IMR-90 (cell line): ENCODE data around the gene COL4A3. TPM values are rescaled to one million over a fixed set of nuclear protein-coding genes. Genes with fewer than 3 reads are reported as not detected.

ENCODE experiments used
- ATAC-seq: fragments of 200-7000 bp; cut with Tn5 transposase; 2 replicates; pipeline ENCODE4 v1.9.1; 2020; ENCODE audit warnings: low read depth, mild to moderate bottlenecking, moderate library complexity
- BruUV-seq: library from RNA; stranded (reverse); fragments of 400-500 nt; replicated peaks from 2 replicates; lab custom pipeline; 2021; lab: Mats Ljungman, UMichigan
- CTCF ChIA-PET: fragments of 300-600 bp; formaldehyde crosslinking; extraction: SDS; loops from one replicate; lab custom pipeline; 2021; ENCODE audit warnings: antibody characterized with exemption; lab: Yijun Ruan, JAX
- POLR2A ChIA-PET: fragments of 300-600 bp; sonication (Branson Sonifier 250); formaldehyde crosslinking; loops from one replicate; lab custom pipeline; 2022; ENCODE audit warnings: antibody characterized with exemption; ENCODE audit not compliant: unreplicated experiment; lab: Charles Lee
- DNase-seq: peaks from one replicate; pipeline ENCODE4 v3.0.0; 2013
- H2AFZ ChIP-seq: replicated peaks from 2 replicates; pipeline ENCODE3; 2013; ENCODE audit warnings: low read length, mild to moderate bottlenecking; ENCODE audit not compliant: poor library complexity
- H2AK5ac ChIP-seq: 2 replicates; pipeline ENCODE4 v1.6.1; 2013; ENCODE audit warnings: low read depth, low read length, inconsistent platforms
- H2AK9ac ChIP-seq: replicated peaks from 2 replicates; pipeline ENCODE3; 2013; ENCODE audit warnings: mild to moderate bottlenecking, low read depth, low read length, moderate library complexity; ENCODE audit not compliant: poor library complexity
- H2BK120ac ChIP-seq: 2 replicates; pipeline ENCODE4 v1.6.1; 2013; ENCODE audit warnings: low read depth, low read length, inconsistent platforms
- H2BK15ac ChIP-seq: 3 replicates; pipeline ENCODE4 v1.6.1; 2013; ENCODE audit warnings: low read depth, low read length, inconsistent platforms
- H2BK20ac ChIP-seq: 2 replicates; pipeline ENCODE4 v1.6.1; 2013; ENCODE audit warnings: low read depth, mild to moderate bottlenecking, inconsistent platforms, low read length, moderate library complexity
- H2BK5ac ChIP-seq: 2 replicates; pipeline ENCODE4 v1.6.1; 2013; ENCODE audit warnings: mild to moderate bottlenecking, low read depth, low read length, inconsistent platforms; ENCODE audit not compliant: poor library complexity, severe bottlenecking
- H3K14ac ChIP-seq: replicated peaks from 2 replicates; pipeline ENCODE4 v1.6.1; 2013; ENCODE audit warnings: low read depth, low read length, inconsistent platforms
- H3K18ac ChIP-seq: 2 replicates; pipeline ENCODE4 v1.6.1; 2013; ENCODE audit warnings: low read depth, low read length, control low read depth
- H3K23ac ChIP-seq: 2 replicates; pipeline ENCODE4 v1.6.1; 2013; ENCODE audit warnings: low read depth, low read length, inconsistent platforms
- H3K27ac ChIP-seq: 2 replicates; pipeline ENCODE4 v1.5.1; 2013; ENCODE audit warnings: mild to moderate bottlenecking, control low read depth, low read length; ENCODE audit not compliant: insufficient read depth
- H3K27me3 ChIP-seq: 2 replicates; pipeline ENCODE4 v1.6.1; 2013; ENCODE audit warnings: low read length; ENCODE audit not compliant: control insufficient read depth, insufficient read depth
- H3K36me3 ChIP-seq: 2 replicates; pipeline ENCODE4 v1.6.1; 2013; ENCODE audit warnings: low read length, mixed read lengths; ENCODE audit not compliant: control insufficient read depth, insufficient read depth
- H3K4ac ChIP-seq: 2 replicates; pipeline ENCODE4 v1.6.1; 2013; ENCODE audit warnings: low read depth, low read length, inconsistent platforms
- H3K4me1 ChIP-seq: 2 replicates; pipeline ENCODE4 v1.6.1; 2013; ENCODE audit warnings: low read length, mixed read lengths; ENCODE audit not compliant: control insufficient read depth, insufficient read depth
- H3K4me2 ChIP-seq: 2 replicates; pipeline ENCODE4 v1.6.1; 2013; ENCODE audit warnings: low read depth, mild to moderate bottlenecking, control low read depth, low read length, moderate library complexity
- H3K4me3 ChIP-seq: 2 replicates; pipeline ENCODE4 v1.5.1; 2013; ENCODE audit warnings: low read depth, mild to moderate bottlenecking, control low read depth, low read length, moderate library complexity; ENCODE audit not compliant: insufficient read depth
- H3K56ac ChIP-seq: 2 replicates; pipeline ENCODE4 v1.6.1; 2013; ENCODE audit warnings: low read length, inconsistent platforms; ENCODE audit not compliant: insufficient read depth; ENCODE audit errors: extremely low read depth
- H3K79me1 ChIP-seq, 2 experiments: 2 replicates each; pipeline ENCODE4 v1.6.1; 2013; ENCODE audit warnings: low read length in 2 of 2, inconsistent platforms in 1 of 2, low read depth in 1 of 2
- H3K9ac ChIP-seq: 2 replicates; pipeline ENCODE4 v1.6.1; 2013; ENCODE audit warnings: low read depth, low read length, control low read depth
- H3K9me1 ChIP-seq: 2 replicates; pipeline ENCODE4 v1.6.1; 2013; ENCODE audit warnings: low read length, inconsistent platforms; ENCODE audit not compliant: insufficient read depth
- H3K9me3 ChIP-seq: 2 replicates; pipeline ENCODE4 v1.6.1; 2013; ENCODE audit warnings: low read length; ENCODE audit not compliant: control insufficient read depth, insufficient read depth
- H4K20me1 ChIP-seq: 2 replicates; pipeline ENCODE4 v1.6.1; 2013; ENCODE audit warnings: low read length, inconsistent platforms; ENCODE audit not compliant: insufficient read depth
- H4K5ac ChIP-seq: 2 replicates; pipeline ENCODE4 v1.6.1; 2013; ENCODE audit warnings: mild to moderate bottlenecking, low read depth, low read length, control low read depth
- H4K8ac ChIP-seq, 2 experiments: 2 replicates each; pipeline ENCODE4 v1.6.1; 2013; ENCODE audit warnings: low read depth in 2 of 2, low read length in 2 of 2, control low read depth in 1 of 2, inconsistent platforms in 1 of 2
- H4K91ac ChIP-seq: 2 replicates; pipeline ENCODE4 v1.6.1; 2013; ENCODE audit warnings: low read depth, low read length, inconsistent platforms; ENCODE audit not compliant: insufficient read depth
- BHLHE40 ChIP-seq: fragments of 150-350 bp; IDR thresholded peaks from 2 replicates; pipeline ENCODE4 v1.6.1; 2016; ENCODE audit warnings: mild to moderate bottlenecking, low read depth, low read length
- CHD1 ChIP-seq: IDR thresholded peaks from 2 replicates; pipeline ENCODE4 v1.6.1; 2012; ENCODE audit warnings: low read depth, low read length, improper control_type of control experiment
- ELK1 ChIP-seq: fragments of 150-350 bp; IDR thresholded peaks from 2 replicates; pipeline ENCODE4 v1.6.1; 2016; ENCODE audit warnings: low read depth, mild to moderate bottlenecking, low read length, moderate library complexity, borderline replicate concordance
- MXI1 ChIP-seq: IDR thresholded peaks from 2 replicates; pipeline ENCODE4 v1.6.1; 2012; ENCODE audit warnings: low read depth, mild to moderate bottlenecking, low read length, moderate library complexity, borderline replicate concordance
- POLR2A ChIP-seq: IDR thresholded peaks from 2 replicates; pipeline ENCODE4 v1.6.1; 2012; ENCODE audit warnings: mild to moderate bottlenecking, low read depth, low read length
- RCOR1 ChIP-seq: IDR thresholded peaks from 2 replicates; pipeline ENCODE4 v1.6.1; 2012; ENCODE audit warnings: mild to moderate bottlenecking, low read length, improper control_type of control experiment; ENCODE audit not compliant: insufficient replicate concordance
- WGBS, 2 experiments: methylation state at CpG; one replicate each; pipeline versions ENCODE4 v1.1.5 to v1.1.7; 2013; ENCODE audit warnings: missing lambda C conversion rate in 2 of 2; ENCODE audit not compliant: insufficient read length in 1 of 2; ENCODE audit errors: extremely low coverage in 2 of 2; 5-methylcytosine and 5-hydroxymethylcytosine counted together
- dilution Hi-C: fragments of 300-500 bp; cut with HindIII; formaldehyde crosslinking; loops from one replicate; pipeline ENCODE4 v1.14.3; 2018; ENCODE audit warnings: low sequenced_read_pairs; ENCODE audit not compliant: unreplicated experiment
- in situ Hi-C: fragments of 300-500 bp; cut with MboI; formaldehyde crosslinking; loops from 3 replicates; pipeline ENCODE4 v1.14.3; 2019; ENCODE audit warnings: low sequenced_read_pairs, inconsistent platforms, mixed read lengths
- intact Hi-C: fragments of 100-400 bp; cut with micrococcal nuclease; formaldehyde crosslinking; loops from 2 replicates; pipeline ENCODE4 v1.10.0; 2022
- polyA plus RNA-seq, 3 experiments: library from polyadenylated mRNA; depleted of rRNA; stranded (reverse); fragments of >200 nt; gene quantifications; 2 replicates each; pipeline ENCODE4 v1.2.3, GENCODE V29; 2012; ENCODE audit warnings: low replicate concordance in 1 of 3
- total RNA-seq: library from RNA; depleted of rRNA; stranded (reverse); fragments of >200 nt; gene quantifications from 2 replicates; pipeline ENCODE4 v1.2.3, GENCODE V29; 2012

Gene COL4A3
- total and polyA plus RNA-seq, 2 of the 4 experiments (the other 2 are of a cell fraction) = not detected

- H3K27ac ChIP-seq = no peak overlapping the region
- no peak overlapping the region for H2AK5ac ChIP-seq
- H3K9me1 ChIP-seq = no peaks in the 10 kb centered on the region
- WGBS, 2 experiments = 57% methylated on average over 1 of the region's 9 CpGs; no CpG with 5 or more reads in 1 of the 2 experiments
- CTCF ChIA-PET = no interaction called here
- no peak overlapping the region for H4K5ac ChIP-seq
- no peak overlapping the region for H2BK120ac ChIP-seq
- peaks cover 5% of the 10 kb centered on the region for H3K27me3 ChIP-seq
- H4K20me1 ChIP-seq = no peaks in the 10 kb centered on the region
- H4K91ac ChIP-seq = no peak overlapping the region
- no peak overlapping the region for H3K4me3 ChIP-seq
- no peak overlapping the region for H2BK20ac ChIP-seq
- no TSS peak for BruUV-seq
- no peak overlapping the region for H2BK5ac ChIP-seq
- H3K4me2 ChIP-seq = no peak overlapping the region
- POLR2A ChIA-PET = no interaction called here
- intact Hi-C loops = no loop called here
- no peaks in the 10 kb centered on the region for H3K79me1 ChIP-seq
- H4K8ac ChIP-seq = no peak overlapping the region
- no peaks in the 10 kb centered on the region for H3K9me3 ChIP-seq
- no peaks in the 10 kb centered on the region for H3K4me1 ChIP-seq
- TF ChIP-seq CHD1 (no peak), POLR2A (no peak), ELK1 (no peak), RCOR1 (no peak), BHLHE40 (no peak), MXI1 (no peak)
- no peak overlapping the region for H3K23ac ChIP-seq
- H3K18ac ChIP-seq = no peak overlapping the region
- DNase-seq = no peak
- no peak overlapping the region for H3K14ac ChIP-seq
- no peaks in the 10 kb centered on the region for H3K36me3 ChIP-seq
- no peak overlapping the region for H3K56ac ChIP-seq
- H2BK15ac ChIP-seq = no peak overlapping the region
- no peak overlapping the region for H3K4ac ChIP-seq
- H2AFZ ChIP-seq = no peak overlapping the region
- in situ Hi-C loops = no loop called here
- H3K9ac ChIP-seq = no peak overlapping the region
- dilution Hi-C loops = no loop called here
- ATAC-seq = no peak
- H2AK9ac ChIP-seq = no peak overlapping the region
These were observed 42.0 kb downstream of the COL4A3 start for GRCh38 chr2:227206406-227206805.
